Right lobe of liver (tissue), 6 donors: ENCODE results near the gene EXOC1L. TPM values are rescaled to one million over a fixed set of nuclear protein-coding genes. Genes with fewer than 3 reads are reported as not detected.

Experiments used
- ATAC-seq, 4 donors: fragments of 200-7000 bp; cut with Tn5 transposase; one replicate each; pipeline ENCODE4 v1.9.1; 2020; ENCODE audit warnings: mild to moderate bottlenecking in 4 of 4, moderate library complexity in 4 of 4
- DNase-seq, 3 donors: peaks; one replicate each; pipeline ENCODE4 v3.0.0-alpha.2; 2020
- H3K27ac ChIP-seq, 3 donors: fragments of 200-600 bp; one replicate each; pipeline ENCODE4 v1.8.0; 2022
- H3K27me3 ChIP-seq, 2 donors: fragments of 200-600 bp; one replicate each; pipeline ENCODE4 v1.8.0; 2022
- H3K36me3 ChIP-seq, 4 donors: fragments of 200-600 bp; sonication (generic) in 1 of 4; one replicate each; pipeline versions ENCODE4 v1.5.1 to v1.8.0; 2017 to 2022; ENCODE audit warnings: control low read depth in 1 of 4
- H3K4me1 ChIP-seq, 4 donors: fragments of 200-600 bp; sonication (generic) in 1 of 4; one replicate each; pipeline versions ENCODE4 v1.5.1 to v1.8.0; 2017 to 2022; ENCODE audit warnings: control low read depth in 1 of 4
- H3K4me3 ChIP-seq, 3 donors: fragments of 200-600 bp; one replicate each; pipeline ENCODE4 v1.8.0; 2022
- H3K9me3 ChIP-seq, 4 donors: fragments of 200-600 bp; sonication (generic) in 1 of 4; one replicate each; pipeline versions ENCODE4 v1.5.1 to v1.8.0; 2017 to 2022; ENCODE audit warnings: control low read depth in 1 of 4
- CTCF ChIP-seq, 4 donors: fragments of 200-600 bp in 3 of 4; fragments of 450-650 bp in 1 of 4; IDR thresholded peaks; one replicate each; pipeline versions ENCODE4 v1.5.1 to v1.8.0; 2016 to 2022; ENCODE audit warnings: antibody characterized with exemption in 4 of 4, mild to moderate bottlenecking in 2 of 4
- POLR2A ChIP-seq: fragments of 450-650 bp; IDR thresholded peaks from one replicate; pipeline ENCODE4 v1.6.1; 2017; ENCODE audit warnings: antibody characterized with exemption, mild to moderate bottlenecking
- WGBS: methylation state at CpG from one replicate; pipeline ENCODE4 v1.1.6; 2018; ENCODE audit warnings: low coverage, low lambda C conversion rate; ENCODE audit not compliant: insufficient coverage; ENCODE audit errors: missing lambda C conversion rate; 5-methylcytosine and 5-hydroxymethylcytosine counted together
- intact Hi-C, 2 donors: fragments of 100-400 bp; cut with DNase I; formaldehyde crosslinking; loops; one replicate each; pipeline versions ENCODE4 v1.11.2 to v1.14.1; 2022
- total RNA-seq, 6 experiments: library from RNA; depleted of rRNA in 2 of 6; stranded (reverse); fragments of >200 nt in 2 of 6; fragmentation: NEBNext Ultra II Directional in 3 of 6; extraction: Animal tissue kit (Norgen Biotek cat#: 25700) in 3 of 6; gene quantifications; one replicate each; pipeline versions ENCODE4 v1.1.0 to v1.2.4, GENCODE V29; 2016 to 2023
- donor health status: DM: no; HTN: yes; CAD: no.
- donor health status: DM: no; HTN: no; CAD: no.
- donor health status: DM: no; HTN: no; CAD: no.
- donor health status: DM: no; HTN: yes; CAD: no.
- donor health status: DM: no; HTN: yes; CAD: no.

EXOC1L gene
- total RNA-seq, 6 experiments from 2014 or later, result not detected

DNA sequence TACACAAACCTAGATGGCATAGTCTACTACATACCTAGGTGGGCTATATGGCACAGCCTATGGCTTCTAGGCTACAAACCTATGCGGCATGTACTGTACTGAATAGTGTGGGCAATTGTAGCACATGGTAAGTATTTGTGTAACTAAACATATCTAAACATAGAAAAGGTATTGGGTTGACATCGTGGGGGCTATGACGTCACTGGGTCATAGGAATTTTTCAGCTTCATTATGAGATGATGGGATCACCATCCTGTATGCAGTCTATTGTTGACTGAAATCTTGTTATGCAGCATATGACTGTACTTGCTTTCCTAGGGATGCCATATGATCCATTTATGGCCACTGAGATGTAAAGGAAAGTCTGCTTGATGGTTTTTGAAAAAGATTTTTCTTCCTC, 1.9 kb upstream of the EXOC1L start:
- ATAC-seq, result no peak
- Histone ChIP-seq H3K27me3 (peaks cover 0 to 6% of the 10 kb centered on the region in 2 donors), H3K9me3 (no peaks in the 10 kb centered on the region), H3K36me3 (no peaks in the 10 kb centered on the region), H3K27ac (no peak overlapping the region), H3K4me3 (no peak overlapping the region), H3K4me1 (no peaks in the 10 kb centered on the region)
- TF ChIP-seq CTCF (IDR thresholded peaks at IDR 0.05) (no peak), POLR2A (no peak)
- no peak for DNase-seq
- intact Hi-C loops, result no loop called here
- WGBS, result 70% methylated on average over 2 of the region's 3 CpGs

DNA sequence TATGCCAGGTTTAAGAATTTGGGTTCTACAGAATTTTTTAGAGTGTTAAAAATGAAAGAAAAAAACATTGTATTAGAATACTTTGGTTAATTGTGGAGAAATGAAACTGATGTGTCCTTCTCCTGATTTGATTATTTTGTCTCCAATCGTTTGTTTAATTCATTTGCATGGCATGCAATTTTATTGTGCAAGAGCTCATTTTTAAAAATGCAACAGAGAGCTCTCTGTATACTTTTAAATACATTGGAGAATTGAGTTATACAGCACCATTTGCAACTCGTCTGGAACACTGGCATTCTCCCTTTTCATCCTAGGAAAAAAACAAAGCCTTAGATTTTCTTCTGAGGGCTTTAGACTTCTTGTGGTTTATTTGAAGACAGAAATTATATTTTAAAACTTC, 689 bp downstream of the EXOC1L start:
- Histone ChIP-seq H3K27me3 (peaks cover 0 to 6% of the 10 kb centered on the region in 2 donors), H3K36me3 (no peaks in the 10 kb centered on the region), H3K4me1 (no peaks in the 10 kb centered on the region), H3K9me3 (no peaks in the 10 kb centered on the region), H3K4me3 (no peak overlapping the region), H3K27ac (no peak overlapping the region)
- no peak for ATAC-seq
- WGBS, result 29% methylated on average over 2 of the region's 2 CpGs
- no peak for DNase-seq
- intact Hi-C loops, result no loop called here
- TF ChIP-seq POLR2A (no peak), CTCF (IDR thresholded peaks at IDR 0.05) (no peak)

DNA sequence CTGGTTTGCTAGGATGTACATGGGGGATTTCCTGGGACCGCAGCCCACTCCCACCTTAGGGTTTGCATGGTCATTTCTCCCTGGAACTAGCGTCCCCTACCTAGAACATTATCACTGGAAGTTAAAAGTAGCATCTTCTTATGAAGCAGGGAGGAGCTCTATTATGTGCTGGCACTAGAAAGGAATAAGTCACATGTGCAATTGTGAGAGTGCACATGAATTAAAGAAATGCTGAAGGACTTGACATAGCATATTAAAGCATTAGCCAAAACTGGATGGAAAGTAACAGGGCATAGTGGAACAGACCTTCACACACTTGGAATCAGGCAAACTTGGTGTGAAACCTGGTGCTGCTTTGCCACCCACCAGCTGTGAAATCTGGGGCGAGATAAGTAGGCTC, 2.7 kb downstream of the EXOC1L start:
- H3K27me3 ChIP-seq, result peaks cover 0 to 6% of the 10 kb centered on the region in 2 donors
- ATAC-seq, result no peak
- H3K4me3 ChIP-seq, result no peak overlapping the region
- H3K27ac ChIP-seq, result no peak overlapping the region
- intact Hi-C loops, result no loop called here
- DNase-seq, result no peak
- WGBS, result 61% methylated on average over 3 of the region's 3 CpGs
- H3K36me3 ChIP-seq, result no peaks in the 10 kb centered on the region
- H3K4me1 ChIP-seq, result no peaks in the 10 kb centered on the region
- no peak for TF ChIP-seq CTCF (IDR thresholded peaks at IDR 0.05)
- no peak for TF ChIP-seq POLR2A
- H3K9me3 ChIP-seq, result no peaks in the 10 kb centered on the region

- Histone ChIP-seq H3K4me3 (no peak overlapping the region), H3K4me1 (no peaks in the 10 kb centered on the region), H3K27ac (no peak overlapping the region), H3K27me3 (peaks cover 0 to 6% of the 10 kb centered on the region in 2 donors), H3K36me3 (no peaks in the 10 kb centered on the region), H3K9me3 (no peaks in the 10 kb centered on the region)
- WGBS, result 22% methylated on average over 2 of the region's 2 CpGs
- TF ChIP-seq CTCF (IDR thresholded peaks at IDR 0.05) (no peak), POLR2A (no peak)
- intact Hi-C loops, result no loop called here
- ATAC-seq, result no peak
- DNase-seq, result no peak
Observed at GRCh38 chr4:55824865-55825264, 5.3 kb downstream of the EXOC1L start.

DNA sequence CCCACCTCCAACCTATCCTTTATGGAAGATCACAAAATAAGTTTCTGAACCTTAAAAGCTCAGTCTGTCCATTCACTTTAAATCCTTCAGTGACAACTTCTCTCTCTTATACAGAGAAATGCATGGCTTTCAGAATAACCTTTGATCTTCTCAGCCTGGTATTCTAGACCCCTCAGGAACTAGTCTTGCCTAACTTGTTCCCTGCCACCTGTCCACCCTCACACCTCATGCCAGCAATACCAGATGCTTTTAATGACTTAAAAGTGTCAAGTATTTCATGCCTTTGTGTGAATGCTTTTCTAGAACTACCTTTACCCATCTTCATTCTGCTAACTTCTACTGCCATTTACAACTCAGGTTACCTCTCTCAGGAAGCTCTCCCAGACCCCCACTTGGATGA, 7.4 kb downstream of the EXOC1L start:
- H3K36me3 ChIP-seq, result no peaks in the 10 kb centered on the region
- TF ChIP-seq CTCF (IDR thresholded peaks at IDR 0.05) (no peak), POLR2A (no peak)

More for the DNA sequence above, 7.4 kb downstream of the EXOC1L start:
- Histone ChIP-seq H3K27me3 (no peaks in the 10 kb centered on the region), H3K4me3 (no peak overlapping the region), H3K27ac (no peak overlapping the region), H3K4me1 (no peaks in the 10 kb centered on the region), H3K9me3 (no peaks in the 10 kb centered on the region)
- ATAC-seq (no peak), DNase-seq (no peak)
- intact Hi-C loops, result no loop called here
